MM.1S (cell line): ENCODE data around the gene RRAD.

Experiments
- DNase-seq: peaks from one replicate; pipeline ENCODE4 v3.0.0-alpha.2; 2015
- H2AFZ ChIP-seq: fragments of 300-600 bp; sonication (generic); 2 replicates; pipeline ENCODE4 v1.6.0; 2016; ENCODE audit warnings: antibody characterized with exemption, low read length
- H3F3A ChIP-seq: fragments of 300-600 bp; sonication (generic); 2 replicates; pipeline ENCODE4 v1.6.1; 2016; ENCODE audit warnings: mild to moderate bottlenecking, antibody characterized with exemption, low read length, moderate library complexity, mixed read lengths; ENCODE audit not compliant: insufficient read depth
- H3K27ac ChIP-seq: fragments of 300-600 bp; sonication (generic); 2 replicates; pipeline ENCODE4 v1.5.1; 2016; ENCODE audit warnings: mild to moderate bottlenecking, low read length
- H3K27me3 ChIP-seq: fragments of 300-600 bp; sonication (generic); replicated peaks from 2 replicates; pipeline ENCODE4 v1.6.0; 2016; ENCODE audit warnings: low read length; ENCODE audit not compliant: insufficient read depth
- H3K36me3 ChIP-seq: fragments of 300-600 bp; sonication (generic); replicated peaks from 2 replicates; pipeline ENCODE4 v1.6.1; 2016; ENCODE audit warnings: mild to moderate bottlenecking, low read length, mixed read lengths; ENCODE audit not compliant: insufficient read depth
- H3K4me1 ChIP-seq: fragments of 300-600 bp; sonication (generic); 2 replicates; pipeline ENCODE4 v1.6.1; 2016; ENCODE audit warnings: low read length, mixed read lengths
- H3K4me2 ChIP-seq: fragments of 300-600 bp; sonication (generic); 2 replicates; pipeline ENCODE4 v1.6.0; 2016; ENCODE audit warnings: low read depth, low read length
- H3K4me3 ChIP-seq: fragments of 300-600 bp; sonication (generic); 2 replicates; pipeline ENCODE4 v1.5.1; 2016; ENCODE audit warnings: low read length, mixed read lengths
- H3K79me2 ChIP-seq: fragments of 300-600 bp; sonication (generic); 2 replicates; pipeline ENCODE4 v1.6.1; 2016; ENCODE audit warnings: mixed run types, low read length, mixed read lengths
- H3K9ac ChIP-seq: fragments of 300-600 bp; sonication (generic); 2 replicates; pipeline ENCODE4 v1.6.1; 2016; ENCODE audit warnings: low read length, mixed read lengths
- H3K9me2 ChIP-seq: fragments of 300-600 bp; sonication (generic); replicated peaks from 2 replicates; pipeline ENCODE4 v1.6.1; 2016; ENCODE audit warnings: mild to moderate bottlenecking, low read length, mixed read lengths; ENCODE audit not compliant: insufficient read depth
- H3K9me3 ChIP-seq: fragments of 300-600 bp; sonication (generic); replicated peaks from 2 replicates; pipeline ENCODE4 v1.6.1; 2016; ENCODE audit warnings: mild to moderate bottlenecking, low read length, mixed read lengths; ENCODE audit not compliant: insufficient read depth
- H4K20me1 ChIP-seq: fragments of 300-600 bp; sonication (generic); 2 replicates; pipeline ENCODE4 v1.6.1; 2016; ENCODE audit warnings: mild to moderate bottlenecking, low read length, moderate library complexity, mixed read lengths; ENCODE audit not compliant: insufficient read depth
- EZH2 ChIP-seq: fragments of 300-600 bp; sonication (generic); optimal IDR thresholded peaks from 2 replicates; pipeline ENCODE3; 2017; ENCODE audit warnings: low read depth, mild to moderate bottlenecking, antibody characterized with exemption, low read length, mixed read lengths
- EZH2phosphoT487 ChIP-seq: fragments of 300-600 bp; sonication (generic); IDR thresholded peaks from 2 replicates; pipeline ENCODE4 v1.6.1; 2018; ENCODE audit warnings: antibody characterized with exemption, low read length
- TF ChIP-seq, protein P1 (sequence below): fragments of 300-600 bp; sonication (generic); IDR thresholded peaks from 2 replicates; pipeline ENCODE4 v1.5.1; 2016; ENCODE audit warnings: antibody characterized with exemption, low read length, mixed read lengths

The RRAD gene

GRCh38 chr16:66882702-66883101 lies 42.6 kb downstream of the RRAD start:
- Histone ChIP-seq H3K36me3 (peaks cover 6% of the 10 kb centered on the region), H3K9me2 (no peaks in the 10 kb centered on the region), H3K9ac (no peak overlapping the region), H3K27ac (no peak overlapping the region), H3K4me2 (no peak overlapping the region), H3K4me3 (no peak overlapping the region), H3K79me2 (peaks cover 45% of the 10 kb centered on the region), H4K20me1 (0 out of 2 replicates have a peak, but pooled peaks cover 4% of the 10 kb centered on the region), H3K9me3 (no peaks in the 10 kb centered on the region), H3F3A (peaks cover 11% of the 10 kb centered on the region), H3K27me3 (no peaks in the 10 kb centered on the region), H3K4me1 (peaks cover 20% of the 10 kb centered on the region), H2AFZ (no peak overlapping the region)
- no peak for DNase-seq
- TF ChIP-seq, protein P1, sequence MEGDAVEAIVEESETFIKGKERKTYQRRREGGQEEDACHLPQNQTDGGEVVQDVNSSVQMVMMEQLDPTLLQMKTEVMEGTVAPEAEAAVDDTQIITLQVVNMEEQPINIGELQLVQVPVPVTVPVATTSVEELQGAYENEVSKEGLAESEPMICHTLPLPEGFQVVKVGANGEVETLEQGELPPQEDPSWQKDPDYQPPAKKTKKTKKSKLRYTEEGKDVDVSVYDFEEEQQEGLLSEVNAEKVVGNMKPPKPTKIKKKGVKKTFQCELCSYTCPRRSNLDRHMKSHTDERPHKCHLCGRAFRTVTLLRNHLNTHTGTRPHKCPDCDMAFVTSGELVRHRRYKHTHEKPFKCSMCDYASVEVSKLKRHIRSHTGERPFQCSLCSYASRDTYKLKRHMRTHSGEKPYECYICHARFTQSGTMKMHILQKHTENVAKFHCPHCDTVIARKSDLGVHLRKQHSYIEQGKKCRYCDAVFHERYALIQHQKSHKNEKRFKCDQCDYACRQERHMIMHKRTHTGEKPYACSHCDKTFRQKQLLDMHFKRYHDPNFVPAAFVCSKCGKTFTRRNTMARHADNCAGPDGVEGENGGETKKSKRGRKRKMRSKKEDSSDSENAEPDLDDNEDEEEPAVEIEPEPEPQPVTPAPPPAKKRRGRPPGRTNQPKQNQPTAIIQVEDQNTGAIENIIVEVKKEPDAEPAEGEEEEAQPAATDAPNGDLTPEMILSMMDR = no peak
- no peak for TF ChIP-seq EZH2
- TF ChIP-seq EZH2phosphoT487 = no peak

- no peak overlapping the region for H3K9ac ChIP-seq
- H3K27me3 ChIP-seq = no peaks in the 10 kb centered on the region
- H3K36me3 ChIP-seq = peaks cover 6% of the 10 kb centered on the region
- H3K4me2 ChIP-seq = peak overlapping the region; percentile 76; the same call in 1 of the 2 replicates
- no peaks in the 10 kb centered on the region for H3K9me2 ChIP-seq
- no peak for DNase-seq
- H3K79me2 ChIP-seq = peaks cover 45% of the 10 kb centered on the region
- peaks cover 14% of the 10 kb centered on the region for H3F3A ChIP-seq
- 0 out of 2 replicates have a peak, but pooled peaks cover 4% of the 10 kb centered on the region for H4K20me1 ChIP-seq
- peaks cover 24% of the 10 kb centered on the region for H3K4me1 ChIP-seq
- no peak overlapping the region for H3K4me3 ChIP-seq
- H3K27ac ChIP-seq = no peak overlapping the region
- no peaks in the 10 kb centered on the region for H3K9me3 ChIP-seq
- no peak for TF ChIP-seq EZH2phosphoT487
- no peak overlapping the region for H2AFZ ChIP-seq
These were observed 43.3 kb downstream of the RRAD start for GRCh38 chr16:66881964-66882508.

DNA sequence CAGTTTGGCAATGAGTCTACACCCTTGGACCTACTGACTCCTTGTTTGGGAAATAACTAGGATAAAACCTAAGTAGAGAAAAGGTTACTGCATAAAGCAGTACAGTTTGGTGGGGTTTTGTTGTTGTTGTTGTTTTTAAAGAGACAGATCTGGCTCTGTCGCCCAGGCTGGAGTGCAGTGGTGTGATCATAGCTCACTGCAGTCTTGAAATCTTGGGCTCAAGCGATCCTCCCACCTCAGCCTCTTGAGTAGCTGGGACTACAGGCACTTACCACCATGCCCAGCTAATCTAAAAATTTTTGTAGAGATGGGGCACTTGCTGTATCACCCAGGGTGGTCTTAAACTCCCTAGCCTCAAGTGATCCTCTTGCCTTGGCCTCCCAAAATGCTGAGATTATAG lies 43.8 kb downstream of the RRAD start:
- Histone ChIP-seq H3K36me3 (peaks cover 6% of the 10 kb centered on the region), H3K9ac (peak overlapping the region; percentile 21; the same call in 1 of the 2 replicates), H3K9me3 (no peaks in the 10 kb centered on the region), H4K20me1 (0 out of 2 replicates have a peak, but pooled peaks cover 4% of the 10 kb centered on the region), H3K9me2 (no peaks in the 10 kb centered on the region), H3F3A (peaks cover 14% of the 10 kb centered on the region), H3K27ac (no peak overlapping the region), H3K4me1 (peaks cover 24% of the 10 kb centered on the region), H2AFZ (no peak overlapping the region), H3K4me2 (peak overlapping the region; percentile 76; the same call in 1 of the 2 replicates), H3K4me3 (peak overlapping the region; percentile 100; the same call in 1 of the 2 replicates), H3K27me3 (no peaks in the 10 kb centered on the region), H3K79me2 (peaks cover 42% of the 10 kb centered on the region)
- DNase-seq = no peak
- TF ChIP-seq EZH2 (no peak), EZH2phosphoT487 (no peak)
- TF ChIP-seq, protein P1 = no peak

DNA sequence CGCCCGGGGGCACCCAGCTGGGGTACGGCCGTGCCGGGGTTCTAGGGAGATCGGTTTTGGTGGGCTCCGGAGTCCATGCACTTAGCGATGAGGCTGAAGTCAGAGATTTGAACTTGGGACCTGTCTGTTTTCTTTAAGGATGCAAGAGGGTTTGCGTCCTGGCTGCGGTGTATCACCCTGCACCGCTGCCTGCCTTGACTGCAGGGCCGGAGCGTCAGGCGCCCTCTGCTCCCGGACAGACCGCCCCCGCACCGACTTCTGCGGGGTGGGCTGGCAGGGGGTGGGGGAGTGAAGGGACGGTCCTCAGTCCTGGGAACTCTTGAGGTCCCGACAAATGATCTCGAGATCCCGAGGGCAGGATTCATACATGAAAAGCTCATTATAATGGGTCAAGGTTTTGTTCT lies 44.3 kb downstream of the RRAD start:
- Histone ChIP-seq H3K4me2 (peak overlapping the region; percentile 77), H3K36me3 (peaks cover 6% of the 10 kb centered on the region), H3K9ac (peak overlapping the region; percentile 87), H3K4me1 (peaks cover 26% of the 10 kb centered on the region), H3K79me2 (peaks cover 38% of the 10 kb centered on the region), H2AFZ (peak overlapping the region; percentile 78), H3K9me3 (no peaks in the 10 kb centered on the region), H3K4me3 (peak overlapping the region; percentile 100), H3F3A (peaks cover 16% of the 10 kb centered on the region), H3K27ac (peak overlapping the region; percentile 19; the same call in 1 of the 2 replicates), H3K27me3 (no peaks in the 10 kb centered on the region), H4K20me1 (0 out of 2 replicates have a peak, but pooled peaks cover 4% of the 10 kb centered on the region), H3K9me2 (no peaks in the 10 kb centered on the region)
- DNase-seq = no peak
- TF ChIP-seq EZH2 = no peak
- TF ChIP-seq, protein P1 = no peak
- no peak for TF ChIP-seq EZH2phosphoT487
